Mucosa of stomach (tissue), 1 donor: ENCODE data around the gene SENP3.

Source experiments
- H3K27me3 ChIP-seq: one replicate; pipeline ENCODE4 v1.7.0; 2013; ENCODE audit warnings: mild to moderate bottlenecking, low read length; ENCODE audit not compliant: control insufficient read depth, insufficient read depth
- H3K36me3 ChIP-seq: one replicate; pipeline ENCODE4 v1.7.0; 2013; ENCODE audit warnings: low read length; ENCODE audit not compliant: control insufficient read depth, insufficient read depth
- H3K4me1 ChIP-seq: one replicate; pipeline ENCODE4 v1.7.0; 2013; ENCODE audit warnings: mild to moderate bottlenecking, low read length; ENCODE audit not compliant: control insufficient read depth, insufficient read depth
- H3K4me3 ChIP-seq: one replicate; pipeline ENCODE4 v1.7.0; 2013; ENCODE audit warnings: low read length
- H3K9ac ChIP-seq: one replicate; pipeline ENCODE4 v1.7.0; 2013; ENCODE audit warnings: mild to moderate bottlenecking, low read length, moderate library complexity
- H3K9me3 ChIP-seq: one replicate; pipeline ENCODE4 v1.7.0; 2013; ENCODE audit warnings: mild to moderate bottlenecking, low read length, moderate library complexity; ENCODE audit not compliant: control insufficient read depth
- donor health status: Pancreatic carcinoma.

The SENP3 gene

DNA sequence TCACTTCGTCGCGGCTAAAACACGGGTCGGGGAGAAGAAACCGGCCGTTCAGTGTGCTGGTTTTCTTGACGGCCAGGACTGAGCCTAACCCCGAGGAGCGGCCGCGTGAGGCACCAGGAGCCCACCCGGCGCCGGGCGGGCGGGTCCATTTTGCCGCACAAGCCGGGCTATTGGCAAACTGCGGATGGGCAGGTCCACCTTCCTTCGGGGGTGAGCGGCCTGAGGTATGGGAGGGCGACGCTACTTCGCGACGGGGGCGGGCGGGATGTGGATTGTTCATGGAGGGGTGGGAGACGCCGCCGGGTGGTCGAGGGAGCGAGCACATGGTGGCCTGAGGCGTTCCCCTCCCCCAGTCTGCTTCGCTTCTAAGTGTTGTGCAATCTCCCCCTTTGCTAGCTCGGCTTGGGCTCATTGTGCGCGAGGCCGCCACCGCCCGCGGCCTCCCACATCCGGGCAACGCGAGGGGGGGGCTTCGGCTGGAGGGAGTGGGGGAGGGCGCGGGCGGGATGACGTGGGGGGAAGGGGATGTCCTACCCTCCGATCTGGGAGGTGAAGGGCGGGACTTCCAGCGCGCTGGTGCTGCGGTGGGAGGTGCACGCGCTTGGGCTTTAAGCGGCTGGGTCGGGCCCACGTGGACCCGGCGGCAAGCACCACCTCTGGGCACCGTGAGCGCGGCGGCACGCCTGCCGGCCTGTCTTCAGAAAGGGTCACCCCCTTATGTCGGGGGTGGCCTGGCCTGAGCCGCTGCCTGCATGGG, 11.8 kb downstream of the SENP3 start:
- H3K27me3 ChIP-seq: no peaks in the 10 kb centered on the region
- H3K4me3 ChIP-seq: peak overlapping the region; percentile 67
- peak overlapping the region; percentile 88 for H3K9ac ChIP-seq
- peaks cover 51% of the 10 kb centered on the region for H3K36me3 ChIP-seq
- H3K9me3 ChIP-seq: no peaks in the 10 kb centered on the region
- peaks cover 25% of the 10 kb centered on the region for H3K4me1 ChIP-seq

GRCh38 chr17:7574176-7574953, 12.6 kb downstream of the SENP3 start:
- H3K36me3 ChIP-seq: peaks cover 57% of the 10 kb centered on the region
- H3K4me3 ChIP-seq: peak overlapping the region; percentile 67
- peaks cover 34% of the 10 kb centered on the region for H3K4me1 ChIP-seq

DNA sequence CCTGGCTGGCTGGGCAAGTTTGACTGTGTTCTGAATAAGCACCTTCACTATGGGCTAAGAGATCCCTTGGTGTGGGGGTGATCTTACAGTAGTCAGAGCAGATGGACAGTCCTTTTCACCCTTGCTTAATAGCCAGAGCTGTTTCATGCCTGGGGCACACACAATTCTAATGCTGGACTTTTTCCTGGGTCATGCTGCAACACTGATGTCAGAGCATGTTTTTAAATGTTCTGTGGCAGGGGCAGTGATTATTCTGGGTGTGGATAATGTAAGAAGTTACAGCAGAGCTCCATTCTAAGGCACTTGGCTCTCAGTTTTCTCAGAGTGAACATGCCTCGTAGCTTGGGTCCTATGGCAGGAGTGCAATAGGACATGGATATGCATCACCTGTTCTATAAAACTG, 13.8 kb downstream of the SENP3 start:
- no peak overlapping the region for H3K4me3 ChIP-seq
- no peak overlapping the region for H3K9ac ChIP-seq
- H3K4me1 ChIP-seq: peaks cover 45% of the 10 kb centered on the region
- H3K9me3 ChIP-seq: no peaks in the 10 kb centered on the region
- peaks cover 51% of the 10 kb centered on the region for H3K36me3 ChIP-seq
- H3K27me3 ChIP-seq: no peaks in the 10 kb centered on the region

More at GRCh38 chr17:7574176-7574953, 12.6 kb downstream of the SENP3 start:
- Histone ChIP-seq H3K9ac (peak overlapping the region; percentile 88), H3K27me3 (no peaks in the 10 kb centered on the region), H3K9me3 (no peaks in the 10 kb centered on the region)

DNA sequence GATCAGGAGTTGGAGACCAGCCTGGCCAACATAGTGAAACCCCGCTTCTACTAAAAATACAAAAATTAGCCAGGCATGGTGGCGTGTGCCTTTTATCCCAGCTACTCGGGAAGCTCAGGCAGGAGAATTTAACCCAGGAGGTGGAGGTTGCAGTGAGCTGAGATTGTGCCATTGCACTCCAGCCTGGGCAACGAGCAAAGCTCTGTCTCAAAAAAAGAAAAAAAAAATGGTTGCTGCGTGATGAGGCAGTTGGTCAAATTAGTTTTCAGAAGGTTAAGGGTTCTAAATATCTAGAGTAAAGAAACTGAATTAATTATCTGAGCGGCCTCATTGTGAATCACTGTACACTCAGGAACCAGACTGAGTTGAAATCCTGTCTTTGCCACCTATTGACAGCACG, 14.2 kb downstream of the SENP3 start:
- Histone ChIP-seq H3K27me3 (no peaks in the 10 kb centered on the region), H3K4me3 (no peak overlapping the region), H3K4me1 (peaks cover 47% of the 10 kb centered on the region), H3K9me3 (no peaks in the 10 kb centered on the region), H3K36me3 (peaks cover 46% of the 10 kb centered on the region), H3K9ac (no peak overlapping the region)

DNA sequence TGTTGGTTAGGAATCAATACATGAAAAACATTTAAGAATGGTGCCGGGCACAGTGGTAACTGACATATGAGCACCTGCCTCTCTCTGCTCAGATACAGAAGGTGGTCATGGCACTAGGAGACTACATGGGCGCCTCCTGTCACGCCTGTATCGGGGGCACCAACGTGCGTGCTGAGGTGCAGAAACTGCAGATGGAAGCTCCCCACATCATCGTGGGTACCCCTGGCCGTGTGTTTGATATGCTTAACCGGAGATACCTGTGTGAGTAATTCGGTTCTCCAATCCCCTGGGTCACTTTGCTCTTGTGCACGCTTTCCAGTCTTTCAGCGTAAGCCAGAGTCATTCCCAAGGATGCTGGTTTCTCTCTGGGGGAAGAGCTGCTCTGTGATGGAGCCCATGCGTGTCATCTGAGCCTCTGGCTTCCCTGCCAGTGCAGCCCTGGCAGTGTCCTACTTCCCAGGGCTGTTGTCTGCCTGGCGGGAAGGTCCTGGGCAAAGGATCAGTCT, 14.8 kb downstream of the SENP3 start:
- no peak overlapping the region for H3K4me3 ChIP-seq
- H3K36me3 ChIP-seq: peaks cover 41% of the 10 kb centered on the region
- H3K9me3 ChIP-seq: no peaks in the 10 kb centered on the region
- peaks cover 47% of the 10 kb centered on the region for H3K4me1 ChIP-seq
- H3K9ac ChIP-seq: no peak overlapping the region
- no peaks in the 10 kb centered on the region for H3K27me3 ChIP-seq

GRCh38 chr17:7577327-7578199, 15.8 kb downstream of the SENP3 start:
- Histone ChIP-seq H3K27me3 (no peaks in the 10 kb centered on the region), H3K4me3 (no peak overlapping the region), H3K4me1 (peaks cover 54% of the 10 kb centered on the region), H3K9me3 (no peaks in the 10 kb centered on the region), H3K36me3 (peaks cover 41% of the 10 kb centered on the region), H3K9ac (no peak overlapping the region)

DNA sequence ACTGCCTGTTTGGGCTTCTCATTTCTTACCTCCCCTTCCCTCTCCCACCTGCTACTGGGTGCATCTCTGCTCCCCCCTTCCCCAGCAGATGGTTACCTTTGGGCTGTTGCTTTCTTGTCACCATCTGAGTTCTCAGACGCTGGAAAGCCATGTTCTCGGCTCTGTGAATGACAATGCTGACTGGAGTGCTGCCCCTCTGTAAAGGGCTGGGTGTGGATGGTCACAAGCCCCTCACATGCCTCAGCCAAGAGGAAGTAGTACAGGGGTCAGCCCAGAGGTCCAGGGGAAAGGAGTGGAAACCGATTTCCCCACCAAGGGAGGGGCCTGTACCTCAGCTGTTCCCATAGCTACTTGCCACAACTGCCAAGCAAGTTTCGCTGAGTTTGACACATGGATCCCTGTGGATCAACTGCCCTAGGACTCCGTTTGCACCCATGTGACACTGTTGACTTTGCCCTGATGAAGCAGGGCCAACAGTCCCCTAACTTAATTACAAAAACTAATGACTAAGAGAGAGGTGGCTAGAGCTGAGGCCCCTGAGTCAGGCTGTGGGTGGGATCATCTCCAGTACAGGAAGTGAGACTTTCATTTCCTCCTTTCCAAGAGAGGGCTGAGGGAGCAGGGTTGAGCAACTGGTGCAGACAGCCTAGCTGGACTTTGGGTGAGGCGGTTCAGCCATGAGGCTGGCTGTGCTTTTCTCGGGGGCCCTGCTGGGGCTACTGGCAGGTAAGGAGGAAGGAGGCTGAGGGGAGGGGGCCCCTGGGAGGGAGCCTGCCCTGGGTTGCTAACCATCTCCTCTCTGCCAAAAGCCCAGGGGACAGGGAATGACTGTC, 17.5 kb downstream of the SENP3 start, which contains the start of gene CD68:
Gene CD68 (plus strand): TSS at position 638 of the 833 bp plus-strand sequence. CDS start 40 bp downstream, at position 678.
- H3K4me1 ChIP-seq: peaks cover 60% of the 10 kb centered on the region
- H3K9ac ChIP-seq: peak within 1 kb of the TSS; percentile 87
- H3K4me3 ChIP-seq: peak within 1 kb of the TSS; percentile 49
- peaks cover 39% of the 10 kb centered on the region for H3K36me3 ChIP-seq
- no peaks in the 10 kb centered on the region for H3K27me3 ChIP-seq
- H3K9me3 ChIP-seq: no peaks in the 10 kb centered on the region

DNA sequence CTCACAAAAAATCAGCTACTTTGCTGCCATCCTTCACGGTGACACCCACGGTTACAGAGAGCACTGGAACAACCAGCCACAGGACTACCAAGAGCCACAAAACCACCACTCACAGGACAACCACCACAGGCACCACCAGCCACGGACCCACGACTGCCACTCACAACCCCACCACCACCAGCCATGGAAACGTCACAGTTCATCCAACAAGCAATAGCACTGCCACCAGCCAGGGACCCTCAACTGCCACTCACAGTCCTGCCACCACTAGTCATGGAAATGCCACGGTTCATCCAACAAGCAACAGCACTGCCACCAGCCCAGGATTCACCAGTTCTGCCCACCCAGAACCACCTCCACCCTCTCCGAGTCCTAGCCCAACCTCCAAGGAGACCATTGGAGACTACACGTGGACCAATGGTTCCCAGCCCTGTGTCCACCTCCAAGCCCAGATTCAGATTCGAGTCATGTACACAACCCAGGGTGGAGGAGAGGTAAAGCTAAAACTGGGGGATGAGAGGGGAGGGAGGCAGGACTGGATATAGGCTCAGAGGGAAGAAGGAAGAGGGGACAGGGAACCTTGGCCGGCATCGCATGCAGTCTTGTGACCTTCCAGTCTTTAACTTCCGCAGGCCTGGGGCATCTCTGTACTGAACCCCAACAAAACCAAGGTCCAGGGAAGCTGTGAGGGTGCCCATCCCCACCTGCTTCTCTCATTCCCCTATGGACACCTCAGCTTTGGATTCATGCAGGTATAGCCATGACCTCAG, 18.3 kb downstream of the SENP3 start:
- H3K9ac ChIP-seq: peak overlapping the region; percentile 87
- no peaks in the 10 kb centered on the region for H3K27me3 ChIP-seq
- peaks cover 62% of the 10 kb centered on the region for H3K4me1 ChIP-seq
- no peaks in the 10 kb centered on the region for H3K9me3 ChIP-seq
- peaks cover 36% of the 10 kb centered on the region for H3K36me3 ChIP-seq
- H3K4me3 ChIP-seq: peak overlapping the region; percentile 49

DNA sequence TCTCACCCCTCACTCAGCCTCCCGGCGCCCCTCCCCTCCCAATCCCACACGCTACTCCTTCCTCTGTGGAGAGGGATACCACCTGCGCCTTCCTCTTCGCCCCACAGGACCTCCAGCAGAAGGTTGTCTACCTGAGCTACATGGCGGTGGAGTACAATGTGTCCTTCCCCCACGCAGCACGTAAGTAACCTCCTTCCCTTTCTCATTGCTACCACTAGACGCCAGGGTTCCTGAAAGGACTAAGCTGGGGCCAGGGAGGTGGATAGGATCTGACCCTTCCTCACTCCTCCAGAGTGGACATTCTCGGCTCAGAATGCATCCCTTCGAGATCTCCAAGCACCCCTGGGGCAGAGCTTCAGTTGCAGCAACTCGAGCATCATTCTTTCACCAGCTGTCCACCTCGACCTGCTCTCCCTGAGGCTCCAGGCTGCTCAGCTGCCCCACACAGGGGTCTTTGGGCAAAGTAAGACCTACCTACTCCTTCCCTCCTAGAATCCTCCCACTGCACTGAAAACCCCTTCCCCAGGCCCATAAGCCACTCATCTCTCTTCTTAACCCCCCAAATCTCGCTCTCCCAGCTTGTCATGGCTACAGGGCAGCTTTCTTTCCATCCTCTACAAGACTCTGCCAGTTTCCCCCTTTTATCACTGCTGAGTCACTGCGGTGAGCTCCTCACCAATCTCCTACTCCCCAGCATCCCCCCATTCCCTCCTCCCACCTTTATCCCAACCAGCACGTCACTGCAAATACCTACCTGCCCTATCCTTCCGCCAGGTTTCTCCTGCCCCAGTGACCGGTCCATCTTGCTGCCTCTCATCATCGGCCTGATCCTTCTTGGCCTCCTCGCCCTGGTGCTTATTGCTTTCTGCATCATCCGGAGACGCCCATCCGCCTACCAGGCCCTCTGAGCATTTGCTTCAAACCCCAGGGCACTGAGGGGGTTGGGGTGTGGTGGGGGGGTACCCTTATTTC, 19.2 kb downstream of the SENP3 start:
- peaks cover 28% of the 10 kb centered on the region for H3K36me3 ChIP-seq
- H3K27me3 ChIP-seq: no peaks in the 10 kb centered on the region
- H3K4me1 ChIP-seq: peaks cover 63% of the 10 kb centered on the region
- peak overlapping the region; percentile 87 for H3K9ac ChIP-seq
- no peaks in the 10 kb centered on the region for H3K9me3 ChIP-seq
- H3K4me3 ChIP-seq: peak overlapping the region; percentile 49
